Activated CD4-positive, alpha-beta T cell treated with anti-CD3 and anti-CD28 coated beads, Interleukin-2, amount 50 U/mL, for 24 hours (primary cell): ENCODE data around the gene SLC22A16.

Experiments used
- DNase-seq, 2 donors: peaks; one replicate each; pipeline ENCODE4 v3.0.0-alpha.2; 2020; ENCODE audit warnings: low read depth in 1 of 2, low spot score in 1 of 2

Gene SLC22A16

DNA sequence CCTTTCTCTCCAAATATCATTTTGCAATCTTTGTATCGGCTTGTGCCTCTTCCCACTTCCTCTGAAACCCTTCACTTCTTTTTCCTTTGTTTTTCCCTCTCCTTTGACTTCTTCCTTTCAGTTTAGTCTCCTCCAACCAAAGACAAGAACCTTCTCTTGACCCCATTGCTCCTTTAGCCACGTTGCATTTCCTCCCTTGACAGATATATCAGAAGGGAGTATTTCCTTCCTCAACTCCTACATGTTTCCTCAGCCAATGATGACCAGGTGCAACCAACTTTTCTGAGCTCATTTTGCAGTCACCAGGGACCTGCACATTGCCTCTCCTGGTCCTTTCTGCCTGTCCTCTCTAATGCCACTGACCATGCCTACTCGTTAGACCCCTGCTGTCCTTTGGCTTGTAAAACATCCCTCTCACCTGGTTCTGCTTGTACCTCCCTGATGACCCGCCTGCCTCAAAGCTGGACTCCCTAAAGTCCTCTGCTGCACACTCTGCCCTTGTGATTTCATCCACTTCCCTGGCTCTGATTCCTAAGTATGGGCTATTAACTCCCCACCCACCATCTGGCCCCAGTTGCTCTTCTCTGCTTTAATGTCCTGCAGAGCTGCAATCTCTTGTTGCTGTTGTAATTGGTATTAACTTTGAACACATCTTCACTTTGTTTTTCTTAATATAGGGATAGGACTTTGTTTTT, 27.4 kb downstream of the SLC22A16 start:
- DNase-seq = no peak

DNA sequence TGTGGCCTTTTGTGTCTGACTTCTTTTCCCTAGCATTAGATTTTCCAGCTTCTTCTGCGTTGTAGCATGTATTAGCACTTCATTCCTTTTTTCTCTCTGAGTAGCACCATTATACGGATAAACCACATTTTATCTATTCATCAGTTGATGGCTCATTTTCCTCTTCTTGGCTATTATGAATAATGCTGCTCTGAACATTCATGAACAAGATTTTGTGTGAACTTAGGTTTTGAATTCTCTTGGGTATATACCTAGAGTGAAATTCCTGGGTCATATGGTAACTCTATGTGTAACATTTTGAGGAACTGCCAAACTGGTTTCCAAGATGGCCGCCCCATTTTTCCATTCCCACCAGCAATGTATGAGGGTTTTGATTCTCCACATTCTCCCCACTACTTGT, 28.7 kb downstream of the SLC22A16 start:
- DNase-seq = no peak

DNA sequence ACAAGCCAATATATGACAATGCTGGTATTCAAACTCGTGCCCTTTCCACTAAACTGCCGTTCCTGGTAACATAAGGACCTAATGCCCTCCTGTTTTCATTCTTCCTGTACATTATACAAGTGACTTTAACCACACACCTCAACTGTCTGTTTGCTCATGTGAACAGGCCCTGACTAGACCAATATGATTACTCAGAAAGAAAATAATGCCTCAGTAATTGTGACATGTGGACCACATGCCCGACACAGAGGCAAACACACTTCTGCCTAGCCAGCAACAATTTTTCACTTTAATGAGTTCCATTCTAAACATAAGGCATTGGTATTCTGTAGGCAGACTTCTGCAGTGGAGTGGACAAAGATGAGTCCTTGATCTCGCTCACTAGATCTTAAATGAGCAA, 30.0 kb downstream of the SLC22A16 start:
- DNase-seq = no peak

DNA sequence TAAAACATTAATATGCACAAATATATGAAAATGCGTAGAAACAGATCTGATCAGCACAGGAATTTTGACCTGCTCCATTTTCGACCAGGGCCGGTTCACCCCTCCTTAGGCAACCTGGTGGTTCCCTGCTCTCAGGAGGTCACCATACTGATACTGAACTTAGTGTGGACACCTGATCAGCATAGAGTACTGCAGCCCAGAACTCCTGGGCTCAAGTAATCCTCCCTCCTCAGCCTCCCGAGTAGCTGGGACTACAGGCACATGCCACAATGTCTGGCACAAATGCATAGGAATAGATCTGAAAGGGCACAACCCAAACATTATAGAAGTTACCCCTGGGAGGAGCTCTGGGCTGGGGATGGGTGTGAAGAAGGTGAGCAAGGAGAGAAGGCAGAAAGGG, 36.4 kb downstream of the SLC22A16 start:
- no peak for DNase-seq

DNA sequence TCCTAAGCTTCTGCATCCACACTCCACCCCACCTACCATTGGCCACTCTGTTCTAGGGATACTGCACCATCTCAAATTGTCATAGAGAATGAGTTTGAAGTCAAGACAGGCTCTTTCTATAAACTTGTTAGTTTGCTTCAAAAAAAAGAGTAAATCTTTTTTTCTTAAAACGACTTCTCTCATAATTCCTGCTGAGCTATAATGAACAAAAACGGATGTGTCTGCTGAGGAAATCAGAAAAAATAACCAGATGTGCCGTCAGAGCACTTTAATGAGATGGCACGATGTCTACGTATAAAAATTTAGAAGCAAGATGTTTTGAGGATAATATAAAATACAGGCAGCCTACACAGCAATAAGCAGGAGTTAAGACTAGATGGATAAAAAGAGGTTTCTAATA, 37.1 kb downstream of the SLC22A16 start:
- DNase-seq = no peak

DNA sequence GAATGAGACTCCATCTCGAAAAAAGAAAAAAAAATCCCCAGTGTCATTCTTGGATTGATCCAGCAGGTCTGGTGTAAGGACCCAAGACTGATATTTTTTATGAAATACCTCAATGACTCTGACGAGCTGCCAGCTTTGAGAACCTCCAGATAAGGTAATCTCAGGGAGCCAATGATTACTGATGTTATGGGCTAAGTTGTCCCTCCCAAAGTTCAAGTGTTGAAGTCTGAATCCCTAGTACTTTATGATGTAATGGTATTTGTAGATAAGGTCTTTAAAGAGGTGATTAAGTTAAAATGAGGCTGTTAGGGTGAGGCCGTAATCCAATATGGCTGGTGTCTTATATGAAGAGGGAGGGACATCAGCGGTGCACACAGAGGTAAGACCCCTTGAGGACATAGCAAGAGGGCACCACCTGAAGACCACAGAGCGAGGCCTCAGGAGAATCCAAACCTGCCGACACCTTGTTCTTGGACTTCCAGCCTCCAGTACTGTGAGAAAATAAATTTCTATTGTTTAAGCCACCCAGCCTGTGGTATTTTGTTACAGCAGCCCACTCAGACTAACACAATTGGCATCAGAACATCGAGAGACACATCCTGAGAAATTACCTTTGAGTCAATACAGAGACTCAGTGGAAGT, 41.3 kb downstream of the SLC22A16 start:
- no peak for DNase-seq

DNA sequence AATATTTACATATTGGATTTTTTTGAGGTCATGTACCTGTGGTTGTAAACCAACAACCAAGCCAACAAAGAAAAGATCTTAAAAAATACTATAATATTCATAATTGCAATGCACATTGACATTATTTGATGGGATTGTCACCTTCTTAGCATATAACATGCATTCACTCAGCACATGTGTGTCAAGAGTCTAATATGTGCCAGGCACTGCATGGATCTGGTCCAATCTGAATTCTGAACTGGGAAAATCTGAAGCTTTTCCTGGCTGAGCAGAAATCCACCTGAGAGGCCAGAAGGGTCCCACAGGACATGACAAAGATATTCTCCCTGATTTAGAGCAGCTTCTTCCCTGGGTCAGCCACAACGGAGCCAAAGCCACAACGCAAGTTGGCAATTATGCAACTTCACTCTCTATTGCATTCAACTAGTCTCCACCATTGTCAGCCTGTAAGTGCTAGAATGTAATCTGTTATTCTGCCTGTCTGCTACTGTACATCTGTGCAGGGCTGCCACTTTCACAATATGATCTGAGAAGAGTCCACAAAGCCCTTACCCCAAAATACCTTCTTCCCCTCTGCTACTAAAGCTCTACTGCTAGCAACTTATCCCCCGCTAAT, 44.0 kb downstream of the SLC22A16 start:
- no peak for DNase-seq

DNA sequence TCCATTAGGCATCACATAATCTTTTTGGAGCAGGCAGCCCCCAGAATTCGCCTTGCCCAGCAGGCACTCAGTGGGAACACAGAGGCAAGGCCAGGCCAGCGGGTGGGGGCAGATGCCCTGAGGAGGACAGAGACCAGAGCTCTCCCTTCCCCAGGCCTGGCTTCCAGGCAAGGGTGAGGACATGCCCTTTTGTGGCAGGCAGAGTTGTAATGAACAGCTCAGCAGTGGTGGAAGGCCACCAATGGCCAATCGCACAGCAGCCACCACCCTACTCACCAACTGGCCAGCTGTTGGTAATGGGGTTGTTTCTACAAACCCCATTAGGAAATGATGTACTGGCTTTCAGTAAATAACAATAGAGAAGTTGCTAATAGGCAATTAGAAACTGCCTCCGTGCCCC, 45.7 kb downstream of the SLC22A16 start:
- DNase-seq = no peak

DNA sequence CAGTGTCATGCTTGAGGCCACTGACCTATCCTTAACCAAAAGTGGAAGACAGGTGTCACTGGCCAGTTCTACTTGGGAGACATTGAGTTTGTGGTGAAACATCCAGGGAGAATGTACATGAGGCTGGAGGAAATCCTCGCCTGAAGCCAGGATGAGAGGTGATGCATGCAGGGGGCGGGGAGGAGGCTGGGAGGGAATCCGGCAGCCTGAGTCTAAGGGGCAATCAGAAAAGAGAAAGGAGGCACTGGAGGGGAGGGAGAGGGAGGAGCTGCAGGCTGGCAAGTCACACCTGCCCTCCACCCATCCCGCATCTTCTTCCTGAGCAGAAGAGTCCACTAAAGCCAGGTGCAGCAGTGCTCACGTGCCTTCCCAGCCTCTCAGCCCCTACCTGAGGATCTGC, 46.2 kb downstream of the SLC22A16 start:
- DNase-seq = no peak

DNA sequence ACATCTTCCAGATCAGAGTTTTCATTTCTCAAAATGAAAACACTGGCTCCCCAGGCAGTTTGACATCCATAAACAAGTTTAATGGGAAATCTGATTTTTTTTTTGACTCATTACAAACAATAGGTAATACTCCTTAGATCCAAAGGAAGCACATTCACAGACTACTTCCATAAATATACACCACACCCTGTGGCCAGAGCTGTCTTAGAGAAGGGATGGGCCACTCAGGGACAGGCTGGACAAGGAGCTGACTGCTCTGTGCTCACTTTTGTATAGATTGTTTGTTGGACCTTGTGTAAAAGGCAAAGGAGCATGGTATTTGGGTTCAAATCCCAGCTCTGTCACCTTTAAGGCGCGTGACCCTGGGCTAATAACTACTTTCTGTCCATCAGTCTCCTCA, 48.3 kb downstream of the SLC22A16 start:
- DNase-seq = no peak

DNA sequence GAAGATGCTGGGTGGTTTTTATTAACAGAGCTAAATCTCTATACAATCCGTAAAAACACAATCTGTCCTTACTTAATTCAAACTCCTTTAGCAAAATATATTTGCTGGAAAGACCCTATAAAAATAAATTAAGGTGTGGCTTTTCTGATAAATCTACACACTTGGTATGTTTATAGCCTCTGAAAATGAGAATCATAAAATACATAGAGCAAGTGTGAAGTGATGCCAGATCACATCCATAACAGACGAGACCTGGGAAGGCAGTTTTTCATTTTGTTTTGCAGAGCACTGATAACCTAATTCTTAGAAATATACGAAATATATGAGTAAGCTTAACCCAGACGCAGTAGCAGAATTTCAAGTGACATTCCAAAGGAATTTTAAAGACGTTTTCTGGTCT, 50.6 kb downstream of the SLC22A16 start:
- DNase-seq = no peak

DNA sequence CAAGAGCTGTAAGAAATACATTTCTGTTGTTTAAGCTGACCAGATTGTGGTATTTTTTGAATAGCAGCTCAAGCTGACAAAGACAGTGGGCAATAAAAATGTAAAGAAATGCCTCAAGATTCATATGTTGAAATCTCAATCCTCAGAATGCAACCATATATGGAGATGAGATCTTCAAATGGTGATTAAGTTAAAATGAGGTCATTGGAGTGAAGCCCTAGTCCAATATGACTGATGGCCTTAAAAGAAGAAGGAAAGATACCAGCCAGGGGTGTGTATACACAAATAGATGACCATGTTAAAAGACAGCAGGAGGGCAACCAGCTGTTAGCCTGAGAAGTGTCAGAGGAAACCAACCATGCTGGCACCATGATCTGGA, 54.0 kb downstream of the SLC22A16 start:
- no peak for DNase-seq

DNA sequence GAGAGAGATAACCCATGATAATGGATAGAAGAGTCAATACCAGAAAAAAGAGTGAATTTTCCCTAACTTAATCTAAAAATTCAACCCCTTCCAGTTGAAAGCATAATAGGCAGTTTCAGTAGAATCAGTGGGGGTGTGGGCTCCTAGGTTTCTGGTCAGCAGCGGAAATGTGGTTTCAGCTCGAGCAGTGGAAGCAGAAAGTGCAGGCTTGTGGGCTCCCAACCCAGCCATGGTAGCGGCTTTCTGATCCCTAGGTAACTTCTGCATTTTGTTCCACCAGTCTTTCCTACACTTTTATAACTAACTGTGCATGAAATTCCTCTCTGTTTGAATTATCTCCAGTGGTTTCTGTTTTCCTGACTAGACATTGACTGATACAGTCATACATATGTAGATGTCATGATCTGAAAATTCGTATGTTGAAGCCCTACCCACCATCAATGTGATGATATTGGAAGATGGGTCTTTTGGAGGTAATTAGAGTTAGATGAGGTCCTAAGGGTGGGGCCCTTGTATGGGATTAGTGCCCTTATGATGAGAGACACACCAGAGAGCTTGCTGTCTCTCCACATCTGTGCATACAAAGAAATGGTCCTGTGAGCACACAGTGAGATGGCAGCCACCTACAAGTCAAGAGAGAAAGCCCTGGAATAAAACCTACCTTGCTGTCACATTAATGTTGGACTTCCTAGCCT, 54.5 kb downstream of the SLC22A16 start:
- no peak for DNase-seq

DNA sequence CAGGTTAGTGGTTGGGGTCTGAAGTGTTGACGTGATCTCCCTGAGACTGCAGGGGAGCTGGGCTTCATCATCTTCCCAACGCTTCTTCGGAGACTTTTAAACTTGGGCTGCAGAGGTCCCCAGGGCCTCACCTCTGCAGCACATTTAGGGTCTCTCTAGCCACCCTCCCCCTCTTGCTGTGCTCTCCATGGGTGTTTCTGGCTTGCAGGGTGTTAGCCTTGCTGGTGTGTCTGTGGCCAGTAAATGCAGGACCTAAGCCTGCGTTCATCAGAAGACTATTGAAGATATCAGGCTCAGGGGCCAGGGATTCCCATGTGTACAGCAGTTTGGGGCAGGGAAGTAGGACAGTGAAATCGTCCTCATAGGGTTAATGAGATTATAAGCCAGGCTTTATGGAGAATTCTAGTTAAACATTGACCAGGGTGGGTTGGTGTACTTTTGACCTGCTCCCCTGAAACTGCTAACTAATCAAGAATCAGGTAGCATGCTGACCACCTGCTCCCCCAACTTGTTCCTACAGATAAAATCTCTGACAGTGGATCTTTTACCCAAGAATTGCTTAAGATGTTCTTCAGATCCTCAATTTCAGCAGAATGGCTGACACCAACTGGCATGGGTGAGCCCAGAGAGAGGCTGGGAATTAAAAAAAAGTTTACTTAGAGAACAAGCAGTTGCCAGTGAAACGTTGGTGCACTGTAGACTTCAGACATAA, 57.2 kb downstream of the SLC22A16 start:
- DNase-seq = no peak

DNA sequence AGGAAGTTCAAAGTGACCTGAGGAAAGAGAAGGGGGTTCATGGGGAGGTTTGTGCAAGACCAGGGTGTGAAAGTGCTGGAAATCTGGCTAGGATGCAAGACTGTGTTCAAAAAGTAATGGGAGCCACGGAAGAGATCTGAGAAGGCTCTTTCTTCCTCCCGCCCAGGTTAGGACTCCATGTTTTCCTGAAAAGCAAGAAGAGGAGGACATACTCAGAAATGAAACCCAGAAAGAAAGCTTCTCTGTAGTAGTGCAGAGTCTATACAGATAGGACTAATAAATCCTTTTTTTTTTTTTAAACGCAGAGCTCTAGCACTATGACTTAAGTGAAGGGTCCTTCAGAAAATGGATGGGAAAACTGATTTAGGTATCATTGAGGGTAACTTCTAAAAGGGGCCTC, 57.8 kb downstream of the SLC22A16 start:
- no peak for DNase-seq

DNA sequence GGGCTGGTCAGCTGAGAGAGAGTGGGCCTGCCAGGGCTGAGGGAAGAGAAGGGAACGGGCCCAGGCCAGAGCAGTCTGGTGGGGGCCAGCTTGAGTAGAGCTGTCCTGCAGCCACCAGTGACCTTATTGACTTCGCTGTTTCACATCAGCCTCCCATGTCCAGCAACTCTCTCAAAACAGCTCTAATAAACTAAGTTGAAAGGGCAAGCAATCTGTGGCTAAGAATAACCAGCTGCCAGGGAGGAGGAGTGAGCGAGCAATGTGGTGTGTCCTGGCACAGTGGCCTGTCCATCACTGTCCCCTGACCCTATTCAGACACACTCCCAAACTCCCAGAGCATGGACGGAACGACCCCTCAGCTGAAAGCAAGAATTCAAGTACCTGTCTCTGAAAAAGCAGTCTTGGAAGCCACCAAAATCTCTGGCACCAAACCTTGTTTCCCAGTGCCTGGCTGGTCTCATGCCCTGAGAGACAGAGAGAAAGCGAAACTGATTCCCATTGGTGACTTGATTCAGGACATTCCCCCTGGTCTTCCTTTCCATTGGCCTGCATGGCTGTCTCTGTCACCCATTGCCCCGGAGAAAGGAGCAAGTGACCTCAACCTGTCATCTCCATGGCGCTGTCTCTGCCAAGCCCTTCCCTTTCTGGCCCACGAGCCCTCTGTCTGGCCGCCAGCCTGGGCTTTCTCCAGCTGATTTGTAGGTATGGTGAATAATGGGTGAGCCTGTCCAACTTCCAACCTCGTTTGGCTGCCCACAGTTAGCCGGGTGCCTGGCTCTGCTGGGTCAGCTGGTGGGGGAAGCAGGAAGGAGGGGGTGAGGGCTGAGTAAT, 61.1 kb downstream of the SLC22A16 start, which contains the start of gene DDO:
TSS of gene DDO (minus strand) at position 490 of the 831 bp plus-strand sequence. CDS start 2,113 bp downstream, outside the sequence.
- no peak for DNase-seq

DNA sequence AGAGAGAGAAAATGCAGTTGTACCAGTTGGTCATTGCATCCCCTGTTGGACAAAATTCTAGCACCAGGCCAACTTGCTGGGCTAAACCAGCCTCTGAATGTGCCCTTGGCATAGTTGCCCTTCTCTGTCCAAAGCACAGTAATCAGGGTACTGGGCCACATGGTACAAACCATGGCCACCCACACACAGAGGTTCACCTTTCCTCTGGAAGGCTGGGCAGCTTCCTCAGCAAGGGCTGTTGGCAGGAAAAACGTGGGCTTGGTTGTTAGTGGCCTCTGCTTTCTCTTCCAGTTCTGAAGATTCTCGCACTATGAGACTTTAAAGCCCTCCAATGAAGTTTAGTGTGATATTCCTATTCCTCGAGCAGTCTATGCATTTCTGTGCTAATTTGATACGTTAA, 61.7 kb downstream of the SLC22A16 start:
- no peak for DNase-seq

DNA sequence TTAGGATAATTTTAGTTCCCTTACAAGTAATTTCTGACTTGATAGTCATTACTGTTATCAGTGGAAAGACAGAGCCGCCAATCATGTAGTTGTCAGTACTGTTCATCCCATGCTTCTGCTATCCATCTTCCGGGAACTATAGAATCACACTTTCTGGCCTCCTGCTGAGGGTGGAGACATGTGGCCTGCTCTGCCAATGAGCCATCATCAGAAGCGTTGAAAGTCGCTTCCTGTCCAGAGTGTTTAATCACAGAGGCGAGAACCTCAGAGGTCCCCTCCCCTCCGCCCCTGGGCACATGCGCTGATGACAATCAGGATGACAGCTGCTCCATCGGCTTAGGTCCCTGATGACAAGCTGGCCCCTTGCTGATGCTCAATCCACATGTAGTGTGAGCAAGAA, 64.1 kb downstream of the SLC22A16 start:
- DNase-seq = no peak

DNA sequence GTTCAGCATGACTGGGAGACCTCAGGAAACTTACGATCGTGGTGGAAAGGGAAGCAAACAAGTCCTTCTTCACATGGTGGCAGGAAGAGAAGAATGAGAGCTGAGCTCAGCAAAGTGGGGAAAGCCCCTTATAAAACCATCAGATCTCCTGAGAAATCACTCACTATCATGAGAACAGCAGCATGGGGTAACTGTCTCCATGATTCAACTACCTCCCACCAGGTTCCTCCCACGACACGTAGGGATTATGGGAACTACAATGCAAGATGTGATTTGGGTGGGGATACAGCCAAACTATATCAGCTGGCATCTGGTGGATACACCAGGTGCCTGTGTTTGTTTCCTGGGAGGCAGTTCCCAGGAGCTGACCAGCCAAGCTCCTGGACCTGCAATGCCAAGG, 65.9 kb downstream of the SLC22A16 start:
- no peak for DNase-seq

DNA sequence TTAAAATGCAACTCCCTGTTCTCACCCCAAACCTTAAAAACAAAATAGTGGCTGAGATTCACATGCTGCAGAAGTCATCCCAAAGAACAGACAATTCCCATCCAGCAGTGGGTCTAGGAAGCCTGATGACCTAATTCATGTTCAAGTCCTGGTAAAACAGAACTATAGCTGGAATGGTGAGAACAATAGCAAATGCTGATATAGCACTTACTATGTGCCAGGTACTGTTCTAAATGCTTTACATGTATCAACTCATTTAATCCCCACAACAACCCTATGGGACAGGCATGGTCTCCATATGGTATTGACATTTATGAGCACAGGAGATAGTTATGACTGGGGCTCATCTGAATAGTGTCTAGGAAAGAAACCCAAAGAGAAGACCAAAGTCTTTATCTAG, 66.6 kb downstream of the SLC22A16 start:
- no peak for DNase-seq

DNA sequence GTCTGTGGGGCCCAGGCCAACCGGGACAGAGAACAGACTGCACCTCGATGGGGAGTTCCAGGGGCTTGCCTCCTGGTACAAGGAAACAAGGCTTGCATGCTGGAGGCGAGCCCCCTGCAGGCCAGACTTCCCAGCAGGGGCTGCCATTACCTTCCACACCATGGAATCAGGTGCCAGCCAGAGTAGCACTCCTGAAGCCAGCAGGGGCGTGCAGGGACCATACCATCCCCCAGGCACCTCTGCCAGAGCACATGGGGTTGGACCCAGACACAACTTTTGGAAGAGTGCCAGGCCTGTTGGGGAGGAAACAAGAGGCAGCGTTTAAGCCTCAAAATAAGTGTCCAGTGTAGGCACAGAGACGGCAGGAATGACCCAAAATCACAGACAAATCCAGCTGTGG, 67.5 kb downstream of the SLC22A16 start:
- DNase-seq = no peak
